CD1c-positive myeloid dendritic cell (primary cell): ENCODE results near the gene ENOX2.

Experiments
- DNase-seq: peaks from one replicate; pipeline ENCODE4 v3.0.0-alpha.2; 2016; ENCODE audit errors: extremely low spot score

The ENOX2 gene

GRCh38 chrX:130702867-130703707, 199.9 kb downstream of the ENOX2 start:
- DNase-seq, result no peak

GRCh38 chrX:130700629-130701028, 202.4 kb downstream of the ENOX2 start:
- no peak for DNase-seq

DNA sequence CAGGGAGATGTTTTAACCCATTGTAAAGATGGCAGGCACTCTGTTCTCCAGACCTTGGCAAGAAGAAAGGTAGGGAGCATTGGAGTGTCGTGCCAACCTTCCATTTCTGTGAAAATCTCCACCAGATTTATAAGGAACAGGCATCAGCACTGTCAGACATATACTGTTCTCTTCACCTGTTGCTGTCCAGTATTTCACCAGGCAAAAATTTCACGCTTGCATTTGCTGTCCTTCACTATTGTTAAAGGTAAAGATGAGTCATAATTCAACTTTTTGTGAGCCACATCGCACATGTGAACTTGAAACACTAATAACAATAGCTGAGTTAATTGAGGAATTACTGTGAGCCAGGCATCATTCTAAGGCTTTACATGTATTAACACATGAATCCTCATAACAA, 203.4 kb downstream of the ENOX2 start:
- DNase-seq, result no peak

DNA sequence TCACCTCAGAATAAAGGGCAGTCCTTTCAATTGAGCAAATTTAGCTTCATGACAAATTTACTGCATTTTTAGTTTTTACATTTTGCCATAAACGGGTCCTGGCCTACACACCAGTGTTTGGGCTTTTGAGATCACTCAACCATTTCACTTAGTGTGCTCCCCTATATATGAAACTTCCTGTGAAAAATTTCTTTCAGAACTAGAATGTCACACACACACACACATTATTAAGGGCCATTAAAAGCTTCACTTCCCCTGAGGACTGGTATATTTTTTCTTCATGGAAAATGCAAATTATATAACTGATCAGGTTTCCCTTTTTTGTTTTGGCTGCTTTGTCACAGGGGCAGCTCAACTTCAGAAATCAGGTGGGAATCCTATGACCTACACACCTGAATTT, 206.5 kb downstream of the ENOX2 start:
- DNase-seq, result no peak

DNA sequence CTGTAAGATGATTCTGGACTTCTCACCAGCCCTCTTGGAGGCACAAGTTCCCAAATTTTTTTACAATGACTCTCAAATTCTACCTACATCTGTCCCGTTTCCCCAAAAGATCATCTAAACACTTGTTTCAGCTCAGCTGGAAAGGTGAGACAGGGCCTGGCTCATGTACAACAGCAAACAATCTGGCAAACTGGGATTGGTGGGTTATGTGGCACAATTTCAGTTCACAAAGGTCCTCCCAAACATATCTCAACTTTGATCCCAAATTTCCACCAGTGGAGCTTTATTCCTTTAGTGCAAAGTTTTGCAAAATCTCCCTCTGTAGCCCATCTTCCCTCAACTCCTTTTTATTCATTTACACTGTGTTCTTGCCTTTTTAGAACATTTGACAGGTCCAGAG, 207.1 kb downstream of the ENOX2 start:
- DNase-seq, result no peak

DNA sequence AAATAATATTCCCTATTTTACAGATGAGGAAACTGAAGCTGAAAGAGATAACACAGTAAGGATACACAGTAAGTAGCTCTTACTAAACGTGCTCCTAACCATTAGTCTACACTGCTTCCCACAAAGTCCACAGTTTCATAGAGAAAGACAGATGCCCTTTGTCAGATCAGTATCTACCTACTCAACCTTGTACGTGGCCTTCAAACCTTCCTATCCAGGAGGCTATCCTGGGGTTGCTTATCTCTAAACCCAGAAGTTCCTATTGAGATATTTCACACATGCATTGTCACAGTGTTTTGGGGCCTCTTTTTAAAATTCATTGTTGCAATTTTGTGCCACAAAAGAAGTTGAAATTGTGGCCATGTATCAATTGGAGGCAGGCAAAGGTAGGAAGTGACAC, 208.0 kb downstream of the ENOX2 start:
- no peak for DNase-seq

DNA sequence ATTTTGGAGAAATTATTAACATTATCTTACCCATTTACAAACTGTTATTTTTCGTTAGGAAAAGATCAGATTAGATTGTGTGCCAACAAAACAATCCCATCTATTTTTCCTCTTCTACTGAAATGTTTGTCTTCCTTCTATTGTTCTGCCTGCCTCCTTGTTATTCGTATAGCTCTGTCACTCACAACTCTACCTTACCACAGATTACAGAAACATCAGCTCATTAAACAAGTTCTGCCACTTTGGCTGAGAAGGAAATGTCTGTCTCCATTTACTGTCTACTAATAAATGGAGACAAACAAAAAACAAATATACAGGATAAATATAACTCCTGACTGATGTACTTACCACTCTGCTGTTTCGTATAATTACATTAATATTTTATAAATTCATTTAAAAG, 211.4 kb downstream of the ENOX2 start:
- no peak for DNase-seq

DNA sequence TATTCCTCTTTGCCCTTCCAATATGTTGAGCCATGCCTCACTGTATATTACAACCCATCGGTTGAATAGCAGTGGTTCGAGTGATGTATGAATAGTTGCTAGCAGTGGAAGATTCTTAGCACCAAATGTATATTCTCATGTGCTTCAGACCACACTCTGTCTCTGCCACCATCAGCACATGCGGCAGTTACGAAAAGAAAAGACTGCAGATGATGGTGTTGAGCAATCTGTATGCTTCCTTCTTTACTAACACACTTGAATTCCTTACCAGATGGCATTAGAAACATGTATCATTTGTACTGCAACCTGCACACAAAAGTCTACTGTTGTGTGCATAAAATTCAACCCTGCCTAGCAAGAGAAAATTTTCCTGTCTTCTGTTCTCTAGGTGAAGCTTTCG, 214.6 kb downstream of the ENOX2 start:
- no peak for DNase-seq

- DNase-seq, result no peak
Measured at GRCh38 chrX:130682990-130683389, 220.0 kb downstream of the ENOX2 start.

DNA sequence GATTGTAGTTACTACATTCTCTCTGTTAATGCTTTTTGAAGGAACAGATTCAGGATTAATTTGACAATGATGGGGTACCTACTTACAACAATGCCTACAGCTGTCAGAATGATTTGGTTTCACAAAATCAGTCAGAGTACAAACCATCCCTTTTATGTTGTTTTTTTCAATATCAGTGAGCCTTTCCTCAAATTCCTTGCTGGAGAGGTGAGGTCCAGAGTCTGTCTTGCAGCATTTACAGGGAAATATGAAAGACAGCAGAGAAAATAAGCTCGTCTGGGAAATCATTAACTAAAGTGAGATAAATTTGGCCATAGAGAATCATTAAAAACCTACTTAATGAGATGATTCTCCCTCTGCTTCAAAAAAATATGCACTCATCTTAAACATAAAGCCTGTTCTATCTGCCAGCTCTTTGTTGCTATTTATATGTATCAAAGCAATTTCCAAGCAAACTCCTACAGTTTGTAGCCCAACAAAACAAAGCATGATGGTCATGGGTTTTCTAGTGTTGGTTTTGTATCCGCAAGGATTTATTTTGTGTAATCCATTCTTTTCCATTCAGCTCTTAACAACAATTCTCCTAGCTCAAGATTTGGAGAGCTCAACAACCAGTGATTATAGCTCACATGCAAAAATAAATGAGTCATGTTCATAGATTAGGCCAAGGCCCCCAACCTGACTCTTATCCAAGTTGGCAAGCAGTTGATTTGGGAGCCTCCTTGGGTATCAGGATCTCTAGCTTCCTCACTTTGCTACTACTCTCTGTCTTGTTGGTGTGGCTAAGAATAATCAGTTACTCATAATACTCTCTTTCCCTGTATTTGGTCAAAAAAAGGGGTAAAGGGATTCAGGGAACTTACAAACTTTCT, 222.6 kb downstream of the ENOX2 start:
- no peak for DNase-seq

DNA sequence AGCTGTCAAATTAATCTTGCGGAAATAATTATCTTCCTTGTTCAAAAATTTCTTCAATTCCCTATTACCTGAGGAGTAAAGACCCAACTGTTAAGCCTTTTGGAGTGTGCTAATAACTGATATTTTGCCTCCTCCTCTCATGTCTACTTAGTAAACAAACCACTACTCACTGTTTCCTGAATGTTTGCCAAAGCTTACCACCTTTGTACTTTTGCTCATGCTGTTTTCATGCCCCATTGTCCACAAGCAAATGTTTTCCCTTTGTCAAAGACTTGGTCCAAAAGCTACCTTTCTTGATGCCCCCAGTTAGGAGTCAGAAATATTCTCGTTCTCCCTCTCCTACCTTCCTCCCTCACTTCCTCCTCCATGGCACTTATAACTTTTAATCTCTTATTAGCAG, 226.1 kb downstream of the ENOX2 start:
- no peak for DNase-seq

GRCh38 chrX:130672214-130672613, 230.8 kb downstream of the ENOX2 start:
- no peak for DNase-seq

DNA sequence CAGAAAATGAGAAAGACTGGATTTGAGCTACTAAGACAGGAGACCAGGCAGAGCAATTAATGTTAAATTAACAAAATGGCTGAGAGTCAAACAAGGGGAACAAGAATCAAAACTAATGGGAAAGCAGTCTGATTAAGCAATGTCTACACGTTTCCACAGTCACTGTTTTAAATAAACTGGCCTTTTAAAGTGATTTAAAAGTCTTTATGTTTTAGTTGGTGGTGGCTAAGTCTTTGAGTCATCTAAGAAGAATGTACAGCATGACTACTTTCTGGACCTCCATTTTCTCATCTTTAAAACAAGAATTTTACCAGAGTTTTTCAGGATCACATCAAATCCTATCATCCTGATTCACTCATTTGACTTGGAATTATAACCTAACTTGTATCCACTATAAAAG, 233.8 kb downstream of the ENOX2 start:
- no peak for DNase-seq

DNA sequence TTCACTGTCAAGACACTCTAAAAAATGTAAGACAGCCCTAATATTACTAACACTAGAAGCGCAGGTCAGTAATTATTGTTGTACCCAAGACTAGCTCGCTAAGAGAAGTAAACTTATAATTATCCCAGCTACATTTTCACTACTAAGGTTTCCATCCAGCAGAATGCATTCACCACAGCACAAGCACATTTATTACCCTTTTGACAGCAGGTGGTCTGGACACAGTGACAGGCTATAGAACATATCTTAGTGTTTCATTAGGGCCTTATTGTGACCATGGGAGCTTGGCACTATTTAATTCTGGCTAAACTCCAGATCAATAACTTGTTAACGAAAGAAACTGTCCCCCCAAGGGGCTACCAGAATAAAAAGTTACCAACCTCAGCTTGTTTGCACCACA, 237.7 kb downstream of the ENOX2 start:
- no peak for DNase-seq

DNA sequence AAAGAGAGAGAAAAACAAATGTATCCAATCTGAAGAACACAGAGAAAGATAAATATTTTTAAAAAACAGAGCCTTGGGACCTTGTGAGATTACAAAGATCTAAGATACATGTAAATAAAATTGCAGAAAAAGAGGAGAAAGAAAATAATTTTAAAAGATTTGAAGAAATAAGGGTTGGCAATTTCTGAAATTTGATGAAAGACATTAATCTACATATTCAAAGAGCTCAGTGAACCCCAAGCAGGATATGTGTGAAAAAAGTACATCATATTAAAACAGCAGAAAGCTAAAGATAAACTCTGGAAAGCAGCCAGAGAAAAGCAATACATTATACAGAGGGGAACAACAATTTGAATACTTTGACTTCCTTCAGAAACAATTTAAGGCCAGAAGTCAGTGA, 244.7 kb downstream of the ENOX2 start:
- DNase-seq, result no peak

- DNase-seq, result no peak
Measured at GRCh38 chrX:130654409-130654950, 248.5 kb downstream of the ENOX2 start.

GRCh38 chrX:130652824-130653578, 250.0 kb downstream of the ENOX2 start:
- no peak for DNase-seq

- no peak for DNase-seq
Measured at GRCh38 chrX:130649738-130650137, 253.3 kb downstream of the ENOX2 start.

GRCh38 chrX:130647468-130647867, 255.5 kb downstream of the ENOX2 start:
- DNase-seq, result no peak

DNA sequence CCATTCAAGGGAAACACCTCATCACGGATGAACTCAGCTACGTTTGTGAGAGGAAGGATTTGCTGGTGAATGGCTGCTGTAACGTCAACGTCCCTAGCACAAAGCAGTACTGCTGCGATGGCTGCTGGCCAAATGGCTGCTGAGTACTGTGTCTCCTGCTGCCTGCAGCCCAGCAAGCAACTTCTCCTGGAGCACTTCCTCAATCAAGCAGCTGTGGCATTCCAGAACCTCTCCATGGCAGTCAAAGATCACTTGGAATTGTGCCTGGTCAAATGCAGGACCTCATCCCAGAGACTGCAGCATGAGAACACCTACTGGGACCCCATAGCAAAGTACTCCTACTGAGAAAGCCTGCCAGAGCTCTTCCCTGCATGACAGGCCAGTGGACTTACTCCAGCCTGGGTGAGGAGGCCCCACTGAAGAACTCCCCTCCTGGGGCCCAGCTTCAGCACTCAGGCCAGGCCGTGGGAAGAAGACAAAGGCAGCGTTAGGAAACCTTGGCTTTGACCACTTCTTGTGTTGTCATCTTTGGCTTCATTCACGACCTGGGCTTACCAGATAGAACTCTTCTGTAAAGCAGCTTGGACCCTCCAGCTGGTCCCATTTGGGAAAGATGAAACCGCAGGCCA, 256.9 kb downstream of the ENOX2 start:
- no peak for DNase-seq

GRCh38 chrX:130637591-130637990, 265.4 kb downstream of the ENOX2 start:
- DNase-seq, result no peak

- DNase-seq, result no peak
Measured at GRCh38 chrX:130636277-130636676, 266.7 kb downstream of the ENOX2 start.
